IMR-90 (cell line): Measurements from ENCODE around the gene RBFOX1. TPM values are rescaled to one million over a fixed set of nuclear protein-coding genes. Genes with fewer than 3 reads are reported as not detected.

ENCODE experiments used
- ATAC-seq: fragments of 200-7000 bp; cut with Tn5 transposase; 2 replicates; pipeline ENCODE4 v1.9.1; 2020; ENCODE audit warnings: low read depth, mild to moderate bottlenecking, moderate library complexity
- BruUV-seq: library from RNA; stranded (reverse); fragments of 400-500 nt; replicated peaks from 2 replicates; lab custom pipeline; 2021; lab: Mats Ljungman, UMichigan
- CTCF ChIA-PET: fragments of 300-600 bp; formaldehyde crosslinking; extraction: SDS; loops from one replicate; lab custom pipeline; 2021; ENCODE audit warnings: antibody characterized with exemption; lab: Yijun Ruan, JAX
- POLR2A ChIA-PET: fragments of 300-600 bp; sonication (Branson Sonifier 250); formaldehyde crosslinking; loops from one replicate; lab custom pipeline; 2022; ENCODE audit warnings: antibody characterized with exemption; ENCODE audit not compliant: unreplicated experiment; lab: Charles Lee
- DNase-seq: peaks from one replicate; pipeline ENCODE4 v3.0.0; 2013
- H2AFZ ChIP-seq: replicated peaks from 2 replicates; pipeline ENCODE3; 2013; ENCODE audit warnings: low read length, mild to moderate bottlenecking; ENCODE audit not compliant: poor library complexity
- H2AK5ac ChIP-seq: 2 replicates; pipeline ENCODE4 v1.6.1; 2013; ENCODE audit warnings: low read depth, low read length, inconsistent platforms
- H2AK9ac ChIP-seq: replicated peaks from 2 replicates; pipeline ENCODE3; 2013; ENCODE audit warnings: mild to moderate bottlenecking, low read depth, low read length, moderate library complexity; ENCODE audit not compliant: poor library complexity
- H2BK120ac ChIP-seq: 2 replicates; pipeline ENCODE4 v1.6.1; 2013; ENCODE audit warnings: low read depth, low read length, inconsistent platforms
- H2BK15ac ChIP-seq: 3 replicates; pipeline ENCODE4 v1.6.1; 2013; ENCODE audit warnings: low read depth, low read length, inconsistent platforms
- H2BK20ac ChIP-seq: 2 replicates; pipeline ENCODE4 v1.6.1; 2013; ENCODE audit warnings: low read depth, mild to moderate bottlenecking, inconsistent platforms, low read length, moderate library complexity
- H2BK5ac ChIP-seq: 2 replicates; pipeline ENCODE4 v1.6.1; 2013; ENCODE audit warnings: mild to moderate bottlenecking, low read depth, low read length, inconsistent platforms; ENCODE audit not compliant: poor library complexity, severe bottlenecking
- H3K14ac ChIP-seq: replicated peaks from 2 replicates; pipeline ENCODE4 v1.6.1; 2013; ENCODE audit warnings: low read depth, low read length, inconsistent platforms
- H3K18ac ChIP-seq: 2 replicates; pipeline ENCODE4 v1.6.1; 2013; ENCODE audit warnings: low read depth, low read length, control low read depth
- H3K23ac ChIP-seq: 2 replicates; pipeline ENCODE4 v1.6.1; 2013; ENCODE audit warnings: low read depth, low read length, inconsistent platforms
- H3K27ac ChIP-seq: 2 replicates; pipeline ENCODE4 v1.5.1; 2013; ENCODE audit warnings: mild to moderate bottlenecking, control low read depth, low read length; ENCODE audit not compliant: insufficient read depth
- H3K27me3 ChIP-seq: 2 replicates; pipeline ENCODE4 v1.6.1; 2013; ENCODE audit warnings: low read length; ENCODE audit not compliant: control insufficient read depth, insufficient read depth
- H3K36me3 ChIP-seq: 2 replicates; pipeline ENCODE4 v1.6.1; 2013; ENCODE audit warnings: low read length, mixed read lengths; ENCODE audit not compliant: control insufficient read depth, insufficient read depth
- H3K4ac ChIP-seq: 2 replicates; pipeline ENCODE4 v1.6.1; 2013; ENCODE audit warnings: low read depth, low read length, inconsistent platforms
- H3K4me1 ChIP-seq: 2 replicates; pipeline ENCODE4 v1.6.1; 2013; ENCODE audit warnings: low read length, mixed read lengths; ENCODE audit not compliant: control insufficient read depth, insufficient read depth
- H3K4me2 ChIP-seq: 2 replicates; pipeline ENCODE4 v1.6.1; 2013; ENCODE audit warnings: low read depth, mild to moderate bottlenecking, control low read depth, low read length, moderate library complexity
- H3K4me3 ChIP-seq: 2 replicates; pipeline ENCODE4 v1.5.1; 2013; ENCODE audit warnings: low read depth, mild to moderate bottlenecking, control low read depth, low read length, moderate library complexity; ENCODE audit not compliant: insufficient read depth
- H3K56ac ChIP-seq: 2 replicates; pipeline ENCODE4 v1.6.1; 2013; ENCODE audit warnings: low read length, inconsistent platforms; ENCODE audit not compliant: insufficient read depth; ENCODE audit errors: extremely low read depth
- H3K79me1 ChIP-seq, 2 experiments: 2 replicates each; pipeline ENCODE4 v1.6.1; 2013; ENCODE audit warnings: low read length in 2 of 2, inconsistent platforms in 1 of 2, low read depth in 1 of 2
- H3K9ac ChIP-seq: 2 replicates; pipeline ENCODE4 v1.6.1; 2013; ENCODE audit warnings: low read depth, low read length, control low read depth
- H3K9me1 ChIP-seq: 2 replicates; pipeline ENCODE4 v1.6.1; 2013; ENCODE audit warnings: low read length, inconsistent platforms; ENCODE audit not compliant: insufficient read depth
- H3K9me3 ChIP-seq: 2 replicates; pipeline ENCODE4 v1.6.1; 2013; ENCODE audit warnings: low read length; ENCODE audit not compliant: control insufficient read depth, insufficient read depth
- H4K20me1 ChIP-seq: 2 replicates; pipeline ENCODE4 v1.6.1; 2013; ENCODE audit warnings: low read length, inconsistent platforms; ENCODE audit not compliant: insufficient read depth
- H4K5ac ChIP-seq: 2 replicates; pipeline ENCODE4 v1.6.1; 2013; ENCODE audit warnings: mild to moderate bottlenecking, low read depth, low read length, control low read depth
- H4K8ac ChIP-seq, 2 experiments: 2 replicates each; pipeline ENCODE4 v1.6.1; 2013; ENCODE audit warnings: low read depth in 2 of 2, low read length in 2 of 2, control low read depth in 1 of 2, inconsistent platforms in 1 of 2
- H4K91ac ChIP-seq: 2 replicates; pipeline ENCODE4 v1.6.1; 2013; ENCODE audit warnings: low read depth, low read length, inconsistent platforms; ENCODE audit not compliant: insufficient read depth
- MXI1 ChIP-seq: IDR thresholded peaks from 2 replicates; pipeline ENCODE4 v1.6.1; 2012; ENCODE audit warnings: low read depth, mild to moderate bottlenecking, low read length, moderate library complexity, borderline replicate concordance
- NFE2L2 ChIP-seq: fragments of 150-350 bp; IDR thresholded peaks from 2 replicates; pipeline ENCODE4 v1.6.1; 2016; ENCODE audit warnings: low read depth, mild to moderate bottlenecking, low read length
- WGBS, 2 experiments: methylation state at CpG; one replicate each; pipeline versions ENCODE4 v1.1.5 to v1.1.7; 2013; ENCODE audit warnings: missing lambda C conversion rate in 2 of 2; ENCODE audit not compliant: insufficient read length in 1 of 2; ENCODE audit errors: extremely low coverage in 2 of 2; 5-methylcytosine and 5-hydroxymethylcytosine counted together
- dilution Hi-C: fragments of 300-500 bp; cut with HindIII; formaldehyde crosslinking; loops from one replicate; pipeline ENCODE4 v1.14.3; 2018; ENCODE audit warnings: low sequenced_read_pairs; ENCODE audit not compliant: unreplicated experiment
- in situ Hi-C: fragments of 300-500 bp; cut with MboI; formaldehyde crosslinking; loops from 3 replicates; pipeline ENCODE4 v1.14.3; 2019; ENCODE audit warnings: low sequenced_read_pairs, inconsistent platforms, mixed read lengths
- intact Hi-C: fragments of 100-400 bp; cut with micrococcal nuclease; formaldehyde crosslinking; loops from 2 replicates; pipeline ENCODE4 v1.10.0; 2022
- polyA plus RNA-seq, 3 experiments: library from polyadenylated mRNA; depleted of rRNA; stranded (reverse); fragments of >200 nt; gene quantifications; 2 replicates each; pipeline ENCODE4 v1.2.3, GENCODE V29; 2012; ENCODE audit warnings: low replicate concordance in 1 of 3
- total RNA-seq: library from RNA; depleted of rRNA; stranded (reverse); fragments of >200 nt; gene quantifications from 2 replicates; pipeline ENCODE4 v1.2.3, GENCODE V29; 2012

Gene RBFOX1
- total and polyA plus RNA-seq, 2 of the 4 experiments (the other 2 are of a cell fraction): not detected

DNA sequence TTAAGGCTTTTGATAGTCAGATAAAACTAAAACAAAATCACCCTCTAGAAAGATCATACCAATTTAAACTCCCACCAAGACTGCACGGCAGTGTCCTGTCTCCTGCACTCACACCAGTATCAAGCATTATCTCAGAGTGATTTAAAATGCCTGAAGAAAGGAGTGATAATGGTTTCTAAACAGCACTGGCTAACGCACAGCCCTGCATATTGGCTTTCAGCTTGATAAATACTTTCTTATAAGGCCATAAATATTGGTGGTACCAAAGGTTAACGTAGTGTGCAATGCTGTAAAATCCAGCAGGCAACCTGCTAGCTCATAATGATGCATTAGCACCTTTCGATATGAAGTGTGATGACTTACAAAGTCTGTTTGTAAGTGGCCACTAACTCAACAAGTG, 214.3 kb downstream of the RBFOX1 start:
- H4K20me1 ChIP-seq: no peaks in the 10 kb centered on the region
- H2BK20ac ChIP-seq: no peak overlapping the region
- no peaks in the 10 kb centered on the region for H3K36me3 ChIP-seq
- no peaks in the 10 kb centered on the region for H3K9me1 ChIP-seq
- DNase-seq (no peak), ATAC-seq (no peak)
- in situ Hi-C loops: no loop called here
- no peak overlapping the region for H3K18ac ChIP-seq
- ChIA-PET CTCF (no interaction called here), POLR2A (no interaction called here)
- H3K27ac ChIP-seq: no peak overlapping the region
- H2BK15ac ChIP-seq: no peak overlapping the region
- H3K9ac ChIP-seq: no peak overlapping the region
- H3K4me1 ChIP-seq: no peaks in the 10 kb centered on the region
- H3K4me2 ChIP-seq: no peak overlapping the region
- H3K4me3 ChIP-seq: no peak overlapping the region
- no peak overlapping the region for H3K14ac ChIP-seq
- H2AK5ac ChIP-seq: no peak overlapping the region
- WGBS, 2 experiments: no CpG with 5 or more reads among the region's 4 CpGs
- TF ChIP-seq MXI1 (no peak), NFE2L2 (no peak)
- H4K5ac ChIP-seq: no peak overlapping the region
- no peaks in the 10 kb centered on the region for H3K79me1 ChIP-seq
- peaks cover 19% of the 10 kb centered on the region for H3K9me3 ChIP-seq
- H3K23ac ChIP-seq: no peak overlapping the region
- H3K56ac ChIP-seq: no peak overlapping the region
- H2BK120ac ChIP-seq: no peak overlapping the region
- dilution Hi-C loops: no loop called here
- H3K27me3 ChIP-seq: no peaks in the 10 kb centered on the region
- H4K91ac ChIP-seq: no peak overlapping the region
- H2AFZ ChIP-seq: no peak overlapping the region
- H2AK9ac ChIP-seq: no peak overlapping the region
- BruUV-seq: no TSS peak
- no peak overlapping the region for H2BK5ac ChIP-seq
- H4K8ac ChIP-seq: no peak overlapping the region
- no peak overlapping the region for H3K4ac ChIP-seq
- intact Hi-C loops: no loop called here
